GM21529 (cell line): ENCODE data around the gene GPRIN2.

ENCODE experiments used
- ATAC-seq: cut with Tn5 transposase; IDR thresholded peaks from one replicate; pipeline ENCODE4 v1.9.1; 2021; ENCODE audit not compliant: unreplicated experiment

The GPRIN2 gene

GRCh38 chr10:46549171-46550075 lies 7.0 kb downstream of the GPRIN2 start:
- ATAC-seq: no peak

GRCh38 chr10:46548498-46549090 lies 7.9 kb downstream of the GPRIN2 start:
- no peak for ATAC-seq

- ATAC-seq: no peak
Observed at GRCh38 chr10:46547541-46548497, 8.6 kb downstream of the GPRIN2 start.

- ATAC-seq: no peak
Observed at GRCh38 chr10:46546591-46547540, 9.6 kb downstream of the GPRIN2 start.

GRCh38 chr10:46545861-46546590 lies 10.4 kb downstream of the GPRIN2 start:
- no peak for ATAC-seq

- no peak for ATAC-seq
Observed at GRCh38 chr10:46544989-46545791, 11.3 kb downstream of the GPRIN2 start.

- no peak for ATAC-seq
Observed at GRCh38 chr10:46543466-46544377, 12.7 kb downstream of the GPRIN2 start.

GRCh38 chr10:46542567-46543465 lies 13.6 kb downstream of the GPRIN2 start:
- no peak for ATAC-seq

GRCh38 chr10:46541735-46542566 lies 14.5 kb downstream of the GPRIN2 start:
- no peak for ATAC-seq

GRCh38 chr10:46541017-46541661 lies 15.3 kb downstream of the GPRIN2 start:
- ATAC-seq: no peak

GRCh38 chr10:46540412-46541016 lies 15.9 kb downstream of the GPRIN2 start:
- ATAC-seq: no peak

- no peak for ATAC-seq
Observed at GRCh38 chr10:46539596-46540411, 16.7 kb downstream of the GPRIN2 start.

- no peak for ATAC-seq
Observed at GRCh38 chr10:46538717-46539426, 17.6 kb downstream of the GPRIN2 start.
